Measurements from ENCODE around the gene FNDC3B.

Gene FNDC3B

DNA sequence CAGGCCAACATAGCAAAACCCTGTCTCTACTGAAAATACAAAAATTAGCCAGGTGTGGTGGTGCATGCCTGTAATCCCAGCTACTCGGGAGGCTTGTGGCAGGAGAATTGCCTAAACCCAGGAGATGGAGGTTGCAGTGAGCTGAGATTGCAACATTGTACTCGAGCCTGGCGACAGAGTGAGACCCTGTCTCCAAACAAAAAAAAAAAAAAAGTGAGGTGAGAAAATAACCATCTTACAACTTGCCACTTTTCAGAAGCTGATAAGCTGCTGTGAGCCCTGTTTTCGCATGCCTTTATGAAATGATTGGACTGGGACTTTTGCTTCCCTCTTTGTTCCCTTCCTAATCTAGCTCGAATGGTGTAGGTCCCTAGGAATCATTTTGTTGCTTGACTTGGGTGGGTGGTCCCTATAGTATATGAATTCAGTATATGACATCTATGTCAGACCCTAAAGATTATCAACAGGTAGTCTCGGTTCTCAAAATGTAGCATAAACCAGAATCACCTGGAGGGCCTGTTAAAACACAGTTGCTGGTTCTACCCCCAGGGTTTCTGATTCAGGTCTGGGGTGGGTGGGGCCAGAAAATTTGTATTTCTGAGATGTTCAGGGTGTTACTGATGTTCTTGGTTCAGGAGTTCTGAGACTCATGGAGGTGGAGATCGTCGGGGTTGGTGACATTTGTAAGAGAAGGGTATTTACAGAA is 107.9 kb downstream of the FNDC3B start:
- DNase-seq (ENCODE audit: low read depth) = no peak
- TF ChIP-seq, protein P1, sequence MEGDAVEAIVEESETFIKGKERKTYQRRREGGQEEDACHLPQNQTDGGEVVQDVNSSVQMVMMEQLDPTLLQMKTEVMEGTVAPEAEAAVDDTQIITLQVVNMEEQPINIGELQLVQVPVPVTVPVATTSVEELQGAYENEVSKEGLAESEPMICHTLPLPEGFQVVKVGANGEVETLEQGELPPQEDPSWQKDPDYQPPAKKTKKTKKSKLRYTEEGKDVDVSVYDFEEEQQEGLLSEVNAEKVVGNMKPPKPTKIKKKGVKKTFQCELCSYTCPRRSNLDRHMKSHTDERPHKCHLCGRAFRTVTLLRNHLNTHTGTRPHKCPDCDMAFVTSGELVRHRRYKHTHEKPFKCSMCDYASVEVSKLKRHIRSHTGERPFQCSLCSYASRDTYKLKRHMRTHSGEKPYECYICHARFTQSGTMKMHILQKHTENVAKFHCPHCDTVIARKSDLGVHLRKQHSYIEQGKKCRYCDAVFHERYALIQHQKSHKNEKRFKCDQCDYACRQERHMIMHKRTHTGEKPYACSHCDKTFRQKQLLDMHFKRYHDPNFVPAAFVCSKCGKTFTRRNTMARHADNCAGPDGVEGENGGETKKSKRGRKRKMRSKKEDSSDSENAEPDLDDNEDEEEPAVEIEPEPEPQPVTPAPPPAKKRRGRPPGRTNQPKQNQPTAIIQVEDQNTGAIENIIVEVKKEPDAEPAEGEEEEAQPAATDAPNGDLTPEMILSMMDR (IDR thresholded peaks at IDR 0.05; ENCODE audit: low read depth, low read length, missing control alignments) = no peak
- no peak overlapping the region for H3K4me3 ChIP-seq (ENCODE audit: low read depth, low read length)
- in situ Hi-C loops (cut with HindIII; ENCODE audit: low sequenced_read_pairs) = no loop called here

DNA sequence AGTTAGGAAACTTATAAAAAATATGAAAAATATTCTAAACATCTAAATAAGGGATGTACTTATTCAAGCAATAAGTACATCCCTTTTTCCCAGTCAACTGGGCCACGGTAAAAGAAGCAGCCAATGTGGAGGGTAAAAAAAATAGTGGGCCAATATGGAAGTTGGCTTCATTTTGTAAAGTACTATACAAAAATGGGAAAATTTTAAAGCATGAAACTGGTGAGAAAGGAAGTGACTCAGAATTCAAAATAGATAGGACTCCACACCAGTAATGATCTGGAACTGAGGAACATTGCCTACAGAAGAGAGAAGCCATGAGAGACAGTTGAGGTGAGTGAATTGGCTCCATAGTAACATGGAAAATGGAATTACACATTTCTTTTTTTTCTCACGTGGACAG is 108.9 kb downstream of the FNDC3B start:
- DNase-seq (ENCODE audit: low read depth) = no peak
- H3K4me3 ChIP-seq (ENCODE audit: low read depth, low read length) = no peak overlapping the region
- in situ Hi-C loops (cut with HindIII; ENCODE audit: low sequenced_read_pairs) = no loop called here
- TF ChIP-seq, protein P1 (IDR thresholded peaks at IDR 0.05; ENCODE audit: low read depth, low read length, missing control alignments) = no peak

DNA sequence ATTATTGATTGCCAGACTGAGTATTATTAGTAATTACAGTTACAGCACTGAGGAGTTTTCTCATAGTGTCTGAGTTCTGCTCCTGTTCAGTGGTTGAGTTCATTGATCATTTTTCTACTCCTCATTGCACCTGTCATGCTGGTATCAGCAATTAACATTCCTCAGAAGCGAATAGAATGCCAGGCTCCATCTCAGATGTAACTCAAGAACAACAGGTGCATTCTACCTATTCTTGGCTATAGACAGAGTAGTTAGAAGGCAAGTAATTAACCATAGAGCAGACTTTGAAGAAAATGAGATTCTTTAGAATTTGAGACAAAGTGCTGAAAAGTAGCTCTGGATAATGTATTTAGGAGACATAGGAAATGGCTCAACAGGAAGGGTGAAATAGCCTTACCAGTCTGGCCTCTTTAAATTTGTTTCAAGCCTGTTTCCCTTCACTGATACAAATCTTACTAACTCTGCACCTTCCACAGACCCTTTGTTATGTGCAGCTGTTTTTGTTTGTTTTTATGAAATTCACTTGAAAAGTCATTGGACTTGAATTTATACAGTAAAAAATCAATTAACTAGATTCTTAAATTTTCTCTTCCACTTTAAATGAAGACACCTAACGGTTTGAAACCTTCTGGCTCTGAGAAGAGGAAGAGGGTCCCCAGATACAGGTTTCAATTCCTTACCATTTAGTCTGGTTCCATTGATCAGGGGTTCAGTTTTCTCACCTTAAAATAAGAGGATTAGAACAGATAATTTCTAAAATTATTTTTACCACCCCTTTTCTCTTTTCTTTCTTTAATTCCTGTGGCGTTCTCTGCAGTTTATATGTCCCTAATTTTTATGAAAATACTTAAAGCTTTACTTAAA is 109.6 kb downstream of the FNDC3B start:
- TF ChIP-seq, protein P1 (IDR thresholded peaks at IDR 0.05; ENCODE audit: low read depth, low read length, missing control alignments) = no peak
- H3K4me3 ChIP-seq (ENCODE audit: low read depth, low read length) = no peak overlapping the region
- no peak for DNase-seq (ENCODE audit: low read depth)
- in situ Hi-C loops (cut with HindIII; ENCODE audit: low sequenced_read_pairs) = no loop called here

DNA sequence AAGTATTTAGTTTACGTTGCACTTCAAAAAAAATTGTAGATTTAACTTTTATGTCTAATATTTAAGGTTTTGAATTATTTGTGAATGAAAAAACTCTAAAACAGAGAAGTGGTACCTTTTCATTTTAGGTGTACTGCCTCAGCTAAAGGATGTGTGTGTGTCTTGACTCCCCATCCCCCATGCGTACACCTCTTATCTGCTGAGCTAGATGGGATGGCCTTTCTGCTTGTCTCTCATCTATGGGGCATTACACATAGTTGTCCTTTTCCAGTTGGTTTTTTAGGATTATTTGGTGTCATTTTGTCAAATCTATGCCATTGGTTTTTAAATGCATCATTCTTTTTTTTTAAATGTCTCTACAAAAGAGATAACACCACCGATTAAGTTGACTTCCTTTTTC is 110.9 kb downstream of the FNDC3B start:
- in situ Hi-C loops (cut with HindIII; ENCODE audit: low sequenced_read_pairs) = no loop called here
- no peak overlapping the region for H3K4me3 ChIP-seq (ENCODE audit: low read depth, low read length)
- TF ChIP-seq, protein P1 (IDR thresholded peaks at IDR 0.05; ENCODE audit: low read depth, low read length, missing control alignments) = no peak
- DNase-seq (ENCODE audit: low read depth) = no peak

DNA sequence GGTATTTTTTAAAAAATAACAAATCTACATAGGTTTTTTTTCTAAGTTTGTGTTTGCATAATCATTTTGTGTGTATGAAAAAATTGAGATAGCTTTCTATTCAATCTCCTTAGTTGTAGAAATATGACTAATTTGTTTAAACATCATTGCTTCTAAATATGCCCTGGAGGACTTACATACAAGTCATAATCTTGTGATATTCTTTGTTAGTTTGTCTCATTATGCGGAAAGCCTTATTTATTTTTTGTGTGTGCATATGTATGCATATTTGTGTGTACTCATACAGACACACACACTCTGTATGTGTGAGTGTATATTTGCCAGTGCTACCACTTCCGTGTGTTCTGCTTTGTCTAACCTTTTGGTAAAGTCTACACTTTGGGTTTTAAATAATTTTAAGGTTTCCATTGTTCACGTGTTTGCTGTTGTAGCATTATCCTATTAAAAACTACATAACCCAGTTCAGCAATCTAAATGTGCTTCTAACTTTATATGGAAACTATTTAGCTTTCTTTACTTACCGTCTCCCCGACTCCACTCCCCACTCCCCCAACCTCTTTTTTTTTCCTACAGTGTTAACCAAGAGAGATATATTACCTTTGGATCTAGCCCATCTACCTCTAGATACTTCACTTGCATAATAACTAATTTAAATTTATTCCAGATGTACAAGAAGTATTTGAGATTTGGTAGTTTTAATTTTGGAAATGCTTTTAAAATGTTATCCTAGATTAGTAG is 111.7 kb downstream of the FNDC3B start:
- in situ Hi-C loops (cut with HindIII; ENCODE audit: low sequenced_read_pairs) = no loop called here
- TF ChIP-seq, protein P1 (IDR thresholded peaks at IDR 0.05; ENCODE audit: low read depth, low read length, missing control alignments) = no peak
- DNase-seq (ENCODE audit: low read depth) = no peak
- no peak overlapping the region for H3K4me3 ChIP-seq (ENCODE audit: low read depth, low read length)

Data from astrocyte of the cerebellum (primary cell).